Glutamatergic neuron (in vitro differentiated cells): Measurements from ENCODE around the gene PAX7. TPM values are rescaled to one million over a fixed set of nuclear protein-coding genes. Genes with fewer than 3 reads are reported as not detected.

Experiments used
- DNase-seq: peaks from one replicate; pipeline ENCODE4 v3.0.0; 2022
- H3K27ac Mint-ChIP-seq: one replicate; pipeline ENCODE4 v1.8.0; 2020; ENCODE audit warnings: mild to moderate bottlenecking, mixed read lengths, inconsistent platforms; ENCODE audit not compliant: unreplicated experiment
- H3K27me3 Mint-ChIP-seq: one replicate; pipeline ENCODE4 v1.8.0; 2020; ENCODE audit warnings: mild to moderate bottlenecking, moderate library complexity, mixed read lengths, inconsistent platforms; ENCODE audit not compliant: unreplicated experiment
- H3K36me3 Mint-ChIP-seq: one replicate; pipeline ENCODE4 v1.8.0; 2020; ENCODE audit warnings: mild to moderate bottlenecking, mixed read lengths, inconsistent platforms; ENCODE audit not compliant: unreplicated experiment
- H3K4me1 Mint-ChIP-seq: one replicate; pipeline ENCODE4 v1.8.0; 2020; ENCODE audit warnings: mild to moderate bottlenecking, low read depth, mixed read lengths, inconsistent platforms; ENCODE audit not compliant: unreplicated experiment
- H3K4me3 Mint-ChIP-seq: one replicate; pipeline ENCODE4 v1.8.0; 2020; ENCODE audit warnings: mild to moderate bottlenecking, mixed read lengths, inconsistent platforms; ENCODE audit not compliant: unreplicated experiment
- H3K9me3 Mint-ChIP-seq: one replicate; pipeline ENCODE4 v1.8.0; 2020; ENCODE audit warnings: mild to moderate bottlenecking, moderate library complexity, mixed read lengths, inconsistent platforms; ENCODE audit not compliant: unreplicated experiment
- CTCF ChIP-seq: fragments of 200-600 bp; sonication (generic); IDR thresholded peaks from one replicate; pipeline ENCODE4 v1.5.0; 2021; ENCODE audit not compliant: partially characterized antibody, unreplicated experiment
- total RNA-seq: library from RNA; stranded (reverse); fragmentation: NEBNext Ultra II Directional; extraction: Animal tissue kit (Norgen Biotek cat#: 25700); gene quantifications from one replicate; pipeline ENCODE4 v1.2.1, GENCODE V29; 2021; ENCODE audit not compliant: unreplicated experiment

PAX7 gene
- total RNA-seq, 1 donor from 2014 or later = 0.07 TPM

GRCh38 chr1:18735224-18735997 is 104.8 kb downstream of the PAX7 start:
- Mint-ChIP-seq H3K27me3 (peaks cover 5% of the 10 kb centered on the region), H3K4me3 (no peak overlapping the region), H3K27ac (no peak overlapping the region), H3K9me3 (peaks cover 5% of the 10 kb centered on the region), H3K4me1 (no peaks in the 10 kb centered on the region), H3K36me3 (no peaks in the 10 kb centered on the region)
- no peak for DNase-seq
- no peak for TF ChIP-seq CTCF

- DNase-seq = no peak
- no peak overlapping the region for H3K27ac Mint-ChIP-seq
- H3K36me3 Mint-ChIP-seq = no peaks in the 10 kb centered on the region
- no peak overlapping the region for H3K4me3 Mint-ChIP-seq
- peaks cover 4% of the 10 kb centered on the region for H3K27me3 Mint-ChIP-seq
- no peak for TF ChIP-seq CTCF
- peaks cover 5% of the 10 kb centered on the region for H3K9me3 Mint-ChIP-seq
- H3K4me1 Mint-ChIP-seq = no peaks in the 10 kb centered on the region
Observed at GRCh38 chr1:18736958-18737357, 106.3 kb downstream of the PAX7 start.

- DNase-seq = no peak
- Mint-ChIP-seq H3K9me3 (peaks cover 5% of the 10 kb centered on the region), H3K4me3 (no peak overlapping the region), H3K27me3 (peaks cover 4% of the 10 kb centered on the region), H3K27ac (no peak overlapping the region), H3K4me1 (no peaks in the 10 kb centered on the region), H3K36me3 (no peaks in the 10 kb centered on the region)
- no peak for TF ChIP-seq CTCF
Observed at GRCh38 chr1:18738126-18738525, 107.5 kb downstream of the PAX7 start.

- Mint-ChIP-seq H3K27me3 (peaks cover 4% of the 10 kb centered on the region), H3K36me3 (no peaks in the 10 kb centered on the region), H3K9me3 (peaks cover 5% of the 10 kb centered on the region), H3K4me1 (no peaks in the 10 kb centered on the region), H3K4me3 (no peak overlapping the region), H3K27ac (no peak overlapping the region)
- no peak for TF ChIP-seq CTCF
- DNase-seq = no peak
Observed at GRCh38 chr1:18738617-18739016, 108.0 kb downstream of the PAX7 start.

GRCh38 chr1:18739408-18739807 is 108.8 kb downstream of the PAX7 start:
- Mint-ChIP-seq H3K4me3 (no peak overlapping the region), H3K27me3 (peaks cover 4% of the 10 kb centered on the region), H3K9me3 (peaks cover 7% of the 10 kb centered on the region), H3K4me1 (no peaks in the 10 kb centered on the region), H3K36me3 (peaks cover 2% of the 10 kb centered on the region), H3K27ac (no peak overlapping the region)
- TF ChIP-seq CTCF = no peak
- DNase-seq = no peak
